Measurements from ENCODE around the gene CLEC20A. TPM values are rescaled to one million over a fixed set of nuclear protein-coding genes. Genes with fewer than 3 reads are reported as not detected.

The CLEC20A gene
- total and polyA plus RNA-seq, 2 donors (not counting 1 experiment from before 2014, with no cell fraction given), result 4.9 to 5.2 TPM

- ChIA-PET POLR2A (no interaction called here), CTCF (interaction anchor here (1.4 kb wide), 1 partner anchor 11 kb away, joined by 3 read pairs; no protein-coding TSS in a partner anchor)
- peaks cover 23% of the 10 kb centered on the region for H3K4me1 Mint-ChIP-seq
Measured at GRCh38 chr1:178490136-178490535, 6.6 kb downstream of the CLEC20A start.

GRCh38 chr1:178489399-178489798 lies 7.4 kb downstream of the CLEC20A start:
- Histone ChIP-seq H3K27me3 (replicated peaks in 1 of 4; ENCODE audit: control extremely low read depth in 1 of 4, control insufficient read depth in 3 of 4, insufficient read depth in 4 of 4, low read length in 3 of 4) (no peaks in the 10 kb centered on the region), H3K4me3 (ENCODE audit: control extremely low read depth in 1 of 5, extremely low read depth in 1 of 5, insufficient read depth in 1 of 5, low read depth in 2 of 5, low read length in 4 of 5) (no peak overlapping the region), H3K4me1 (ENCODE audit: control insufficient read depth in 2 of 2, insufficient read depth in 2 of 2, low read length in 2 of 2) (peaks cover 27% of the 10 kb centered on the region in 2 donors), H2AFZ (ENCODE audit: insufficient read depth, low read depth, low read length, poor library complexity, severe bottlenecking) (no peak overlapping the region), H3K9ac (ENCODE audit: low read length) (no peak overlapping the region), H3K4me2 (replicated peaks; ENCODE audit: low read depth, low read length, poor library complexity, severe bottlenecking) (no peak overlapping the region), H3K27ac (ENCODE audit: low read length in 2 of 2) (no peak overlapping the region), H4K20me1 (ENCODE audit: control insufficient read depth, insufficient read depth, low read length, poor library complexity, severe bottlenecking) (no peaks in the 10 kb centered on the region), H3K36me3 (replicated peaks in 1 of 2; ENCODE audit: control extremely low read depth in 1 of 2, control insufficient read depth in 1 of 2, extremely low read depth in 1 of 2, insufficient read depth in 2 of 2, low read length in 1 of 2) (no peaks in the 10 kb centered on the region), H3K79me2 (ENCODE audit: control insufficient read depth, insufficient read depth, low read length) (no peaks in the 10 kb centered on the region), H3K9me3 (ENCODE audit: control extremely low read depth in 1 of 3, control insufficient read depth in 2 of 3, insufficient read depth in 1 of 3, low read length in 2 of 3) (peaks cover 0 to 6% (median 0%) of the 10 kb centered on the region in 3 donors)
- Mint-ChIP-seq H3K27me3 (peaks cover 8% of the 10 kb centered on the region), H3K9me3 (ENCODE audit: insufficient read depth) (no peaks in the 10 kb centered on the region), H3K27ac (no peak overlapping the region), H3K4me3 (no peak overlapping the region), H3K4me1 (peaks cover 28% of the 10 kb centered on the region)
- no CpG with 5 or more reads among the region's 4 CpGs for WGBS (ENCODE audit: insufficient coverage)
- TF ChIP-seq, protein P1, sequence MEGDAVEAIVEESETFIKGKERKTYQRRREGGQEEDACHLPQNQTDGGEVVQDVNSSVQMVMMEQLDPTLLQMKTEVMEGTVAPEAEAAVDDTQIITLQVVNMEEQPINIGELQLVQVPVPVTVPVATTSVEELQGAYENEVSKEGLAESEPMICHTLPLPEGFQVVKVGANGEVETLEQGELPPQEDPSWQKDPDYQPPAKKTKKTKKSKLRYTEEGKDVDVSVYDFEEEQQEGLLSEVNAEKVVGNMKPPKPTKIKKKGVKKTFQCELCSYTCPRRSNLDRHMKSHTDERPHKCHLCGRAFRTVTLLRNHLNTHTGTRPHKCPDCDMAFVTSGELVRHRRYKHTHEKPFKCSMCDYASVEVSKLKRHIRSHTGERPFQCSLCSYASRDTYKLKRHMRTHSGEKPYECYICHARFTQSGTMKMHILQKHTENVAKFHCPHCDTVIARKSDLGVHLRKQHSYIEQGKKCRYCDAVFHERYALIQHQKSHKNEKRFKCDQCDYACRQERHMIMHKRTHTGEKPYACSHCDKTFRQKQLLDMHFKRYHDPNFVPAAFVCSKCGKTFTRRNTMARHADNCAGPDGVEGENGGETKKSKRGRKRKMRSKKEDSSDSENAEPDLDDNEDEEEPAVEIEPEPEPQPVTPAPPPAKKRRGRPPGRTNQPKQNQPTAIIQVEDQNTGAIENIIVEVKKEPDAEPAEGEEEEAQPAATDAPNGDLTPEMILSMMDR (IDR thresholded peaks at IDR 0.05), result no peak
- TF ChIP-seq EZH2 (IDR thresholded peaks at IDR 0.05; ENCODE audit: borderline replicate concordance, insufficient read depth, low read depth, low read length, poor library complexity, severe bottlenecking), result no peak
- no peak for DNase-seq
- POLR2A ChIA-PET, result no interaction called here
- no peak for ATAC-seq (ENCODE audit: low read depth)
- intact Hi-C loops (cut with micrococcal nuclease), result no loop called here
- CTCF ChIA-PET, result interaction anchor here (1.4 kb wide), 1 partner anchor 12 kb away, joined by 3 read pairs; no protein-coding TSS in a partner anchor

More at GRCh38 chr1:178490136-178490535, 6.6 kb downstream of the CLEC20A start:
- Histone ChIP-seq H3K27me3 (replicated peaks in 1 of 4; ENCODE audit: control extremely low read depth in 1 of 4, control insufficient read depth in 3 of 4, insufficient read depth in 4 of 4, low read length in 3 of 4) (no peaks in the 10 kb centered on the region), H3K27ac (ENCODE audit: low read length in 2 of 2) (no peak overlapping the region), H2AFZ (ENCODE audit: insufficient read depth, low read depth, low read length, poor library complexity, severe bottlenecking) (no peak overlapping the region), H4K20me1 (ENCODE audit: control insufficient read depth, insufficient read depth, low read length, poor library complexity, severe bottlenecking) (no peaks in the 10 kb centered on the region), H3K9me3 (ENCODE audit: control extremely low read depth in 1 of 3, control insufficient read depth in 2 of 3, insufficient read depth in 1 of 3, low read length in 2 of 3) (peaks cover 0 to 6% (median 0%) of the 10 kb centered on the region in 3 donors), H3K36me3 (replicated peaks in 1 of 2; ENCODE audit: control extremely low read depth in 1 of 2, control insufficient read depth in 1 of 2, extremely low read depth in 1 of 2, insufficient read depth in 2 of 2, low read length in 1 of 2) (no peaks in the 10 kb centered on the region), H3K4me2 (replicated peaks; ENCODE audit: low read depth, low read length, poor library complexity, severe bottlenecking) (no peak overlapping the region), H3K4me3 (ENCODE audit: control extremely low read depth in 1 of 5, extremely low read depth in 1 of 5, insufficient read depth in 1 of 5, low read depth in 2 of 5, low read length in 4 of 5) (no peak overlapping the region), H3K4me1 (ENCODE audit: control insufficient read depth in 2 of 2, insufficient read depth in 2 of 2, low read length in 2 of 2) (peaks cover 21 to 26% of the 10 kb centered on the region in 2 donors), H3K9ac (ENCODE audit: low read length) (no peak overlapping the region), H3K79me2 (ENCODE audit: control insufficient read depth, insufficient read depth, low read length) (no peaks in the 10 kb centered on the region)
- Mint-ChIP-seq H3K27ac (no peak overlapping the region), H3K4me3 (no peak overlapping the region), H3K9me3 (ENCODE audit: insufficient read depth) (no peaks in the 10 kb centered on the region), H3K27me3 (peaks cover 8% of the 10 kb centered on the region)
- ATAC-seq (ENCODE audit: low read depth) (no peak), DNase-seq (no peak)
- 99% methylated on average over 8 of the region's 8 CpGs for WGBS (ENCODE audit: insufficient coverage)
- TF ChIP-seq, protein P1 (IDR thresholded peaks at IDR 0.05), result no peak
- no peak for TF ChIP-seq EZH2 (IDR thresholded peaks at IDR 0.05; ENCODE audit: borderline replicate concordance, insufficient read depth, low read depth, low read length, poor library complexity, severe bottlenecking)
- intact Hi-C loops (cut with micrococcal nuclease), result no loop called here
